ENCODE data around the gene TMEM181.
"Not testable (repeated sequence)": the region's sequence is repeated elsewhere in the genome, so short reads cannot be mapped to it uniquely, and the experiment has no call there.

Gene TMEM181

GRCh38 chr6:158647501-158647900, 87.6 kb downstream of the TMEM181 start:
- DNase-seq, result no peak
- no peaks in the 10 kb centered on the region for H3K27me3 ChIP-seq (replicated peaks)
- in situ Hi-C loops (cut with HindIII; ENCODE audit: low pct_ligation_motif_present, low sequenced_read_pairs), result no loop called here
- TF ChIP-seq CTCF (IDR thresholded peaks at IDR 0.05; ENCODE audit: low read depth, low read length, missing control alignments), result no peak
- no peak overlapping the region for H3K27ac ChIP-seq
- H3K36me3 ChIP-seq (replicated peaks), result no peaks in the 10 kb centered on the region
- H3K4me3 ChIP-seq (ENCODE audit: low read depth, low read length), result no peak overlapping the region

- in situ Hi-C loops (cut with HindIII; ENCODE audit: low pct_ligation_motif_present, low sequenced_read_pairs), result no loop called here
Measured at GRCh38 chr6:158648682-158649131, 88.8 kb downstream of the TMEM181 start.

GRCh38 chr6:158649289-158650143, 89.6 kb downstream of the TMEM181 start, which contains the start of gene SYTL3:
Gene SYTL3, plus strand, starts transcription at chr6:158650054. Its CDS starts 13,215 bp downstream, at chr6:158663269.
- H3K27me3 ChIP-seq (replicated peaks), result no peaks in the 10 kb centered on the region
- H3K36me3 ChIP-seq (replicated peaks), result no peaks in the 10 kb centered on the region
- in situ Hi-C loops (cut with HindIII; ENCODE audit: low pct_ligation_motif_present, low sequenced_read_pairs), result no loop called here
- H3K27ac ChIP-seq, result peak within 1 kb of the TSS; percentile 80
- H3K4me3 ChIP-seq (ENCODE audit: low read depth, low read length), result no peak within 1 kb of the TSS
- TF ChIP-seq CTCF (IDR thresholded peaks at IDR 0.05; ENCODE audit: low read depth, low read length, missing control alignments), result no peak
- DNase-seq, result peak; percentile 72

More at GRCh38 chr6:158648682-158649131, 88.8 kb downstream of the TMEM181 start:
- Histone ChIP-seq H3K36me3 (replicated peaks) (no peaks in the 10 kb centered on the region), H3K27me3 (replicated peaks) (no peaks in the 10 kb centered on the region), H3K4me3 (ENCODE audit: low read depth, low read length) (no peak overlapping the region), H3K27ac (peak overlapping the region; percentile 80)
- peak; percentile 76 for DNase-seq
- no peak for TF ChIP-seq CTCF (IDR thresholded peaks at IDR 0.05; ENCODE audit: low read depth, low read length, missing control alignments)

- H3K36me3 ChIP-seq (replicated peaks); in situ Hi-C loops (cut with HindIII; ENCODE audit: low pct_ligation_motif_present, low sequenced_read_pairs); DNase-seq; H3K27me3 ChIP-seq (replicated peaks); H3K4me3 ChIP-seq (ENCODE audit: low read depth, low read length); H3K27ac ChIP-seq: not testable (repeated sequence)
Measured at GRCh38 chr6:158651981-158652737, 92.3 kb downstream of the TMEM181 start.

- Histone ChIP-seq H3K27me3 (replicated peaks) (no peaks in the 10 kb centered on the region), H3K36me3 (replicated peaks) (no peaks in the 10 kb centered on the region), H3K27ac (peak overlapping the region; percentile 55), H3K4me3 (ENCODE audit: low read depth, low read length) (no peak overlapping the region)
- DNase-seq, result no peak
- in situ Hi-C loops (cut with HindIII; ENCODE audit: low pct_ligation_motif_present, low sequenced_read_pairs), result no loop called here
- TF ChIP-seq CTCF (IDR thresholded peaks at IDR 0.05; ENCODE audit: low read depth, low read length, missing control alignments), result no peak
Measured at GRCh38 chr6:158653577-158654354, 93.9 kb downstream of the TMEM181 start.

Data from brain microvascular endothelial cell (primary cell).